NK-92 (cell line): Measurements from ENCODE around the gene ZNF513.

Experiments used
- DNase-seq: peaks from one replicate; lab custom pipeline; 2025; ENCODE audit not compliant: unreplicated experiment; lab: John Stamatoyannopoulos, UW

Gene ZNF513

DNA sequence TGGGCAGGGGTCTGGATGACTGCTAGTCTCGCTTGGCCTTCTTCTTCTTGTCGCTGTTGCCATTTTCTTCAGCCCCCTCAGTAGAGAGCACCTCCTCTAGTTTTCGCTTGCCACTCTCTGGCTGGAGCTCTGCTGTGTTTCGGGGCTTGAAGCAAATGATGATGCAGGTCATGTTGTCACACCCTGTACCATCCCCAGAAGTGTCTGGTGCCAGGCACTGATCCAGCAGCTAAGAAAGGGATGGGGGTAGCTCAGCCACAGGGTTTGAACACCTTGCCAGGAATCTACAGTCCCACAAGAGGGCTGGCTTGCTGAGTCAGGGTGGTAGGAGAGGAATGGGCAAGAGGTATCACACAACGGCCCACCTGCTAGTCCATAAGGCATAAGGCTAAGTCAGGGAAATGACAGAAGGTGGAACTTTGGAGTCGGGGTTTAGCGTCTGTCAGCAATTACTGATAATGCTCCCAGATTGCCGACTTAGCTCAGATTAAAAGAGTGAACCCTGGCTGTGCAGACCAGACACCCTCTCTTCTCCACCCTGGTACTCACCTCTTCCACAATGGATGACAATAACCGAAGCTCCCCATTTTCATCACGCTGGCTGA, 1.1 kb upstream of the ZNF513 start:
- no peak for DNase-seq

GRCh38 chr2:27379836-27380625, 503 bp downstream of the ZNF513 start:
- no peak for DNase-seq

DNA sequence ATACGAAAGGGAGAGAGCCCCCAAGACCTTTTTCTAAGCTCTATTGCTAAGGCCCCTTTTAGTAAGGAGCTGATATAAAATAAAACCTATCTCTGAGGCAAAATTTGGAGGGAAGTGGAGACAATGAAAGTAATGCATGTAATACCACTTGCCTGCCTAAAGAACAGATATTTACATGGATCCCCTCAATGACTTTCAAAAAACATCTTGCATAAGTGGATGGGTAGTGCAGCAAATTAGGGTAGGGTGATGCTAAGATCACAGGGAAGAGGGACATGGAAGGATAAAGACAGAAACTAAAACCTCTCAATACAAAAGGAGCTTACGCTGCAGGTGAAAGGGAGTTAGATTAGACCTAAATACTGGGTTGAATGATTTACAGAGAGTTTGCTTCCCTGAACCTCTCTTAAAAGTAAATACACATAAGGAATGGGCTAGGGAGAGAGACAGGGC, 1.1 kb downstream of the ZNF513 start:
- DNase-seq = no peak

DNA sequence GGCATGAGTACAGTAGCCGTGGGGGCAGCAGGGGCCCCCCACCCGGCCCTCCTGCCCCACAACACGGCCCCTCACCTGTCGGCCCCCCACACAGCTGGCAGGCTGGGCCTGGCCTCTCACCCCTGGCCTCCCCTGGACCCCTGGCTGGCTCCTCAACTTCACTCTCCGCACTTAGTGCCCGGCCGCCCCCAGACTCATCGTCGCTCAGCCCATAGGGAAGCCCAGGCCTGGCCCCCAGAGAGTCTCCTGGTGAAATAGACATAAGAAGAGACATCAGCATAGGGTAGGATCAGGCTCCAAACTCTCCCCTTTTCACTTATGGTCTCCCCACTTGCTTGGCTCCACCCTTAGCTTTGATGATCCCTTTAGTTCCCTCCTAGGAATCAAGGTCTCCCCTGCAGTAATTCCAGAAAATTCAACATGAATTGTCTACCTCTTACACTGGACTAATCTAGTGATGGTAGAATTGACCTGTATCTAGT, 1.7 kb downstream of the ZNF513 start:
- DNase-seq = no peak

DNA sequence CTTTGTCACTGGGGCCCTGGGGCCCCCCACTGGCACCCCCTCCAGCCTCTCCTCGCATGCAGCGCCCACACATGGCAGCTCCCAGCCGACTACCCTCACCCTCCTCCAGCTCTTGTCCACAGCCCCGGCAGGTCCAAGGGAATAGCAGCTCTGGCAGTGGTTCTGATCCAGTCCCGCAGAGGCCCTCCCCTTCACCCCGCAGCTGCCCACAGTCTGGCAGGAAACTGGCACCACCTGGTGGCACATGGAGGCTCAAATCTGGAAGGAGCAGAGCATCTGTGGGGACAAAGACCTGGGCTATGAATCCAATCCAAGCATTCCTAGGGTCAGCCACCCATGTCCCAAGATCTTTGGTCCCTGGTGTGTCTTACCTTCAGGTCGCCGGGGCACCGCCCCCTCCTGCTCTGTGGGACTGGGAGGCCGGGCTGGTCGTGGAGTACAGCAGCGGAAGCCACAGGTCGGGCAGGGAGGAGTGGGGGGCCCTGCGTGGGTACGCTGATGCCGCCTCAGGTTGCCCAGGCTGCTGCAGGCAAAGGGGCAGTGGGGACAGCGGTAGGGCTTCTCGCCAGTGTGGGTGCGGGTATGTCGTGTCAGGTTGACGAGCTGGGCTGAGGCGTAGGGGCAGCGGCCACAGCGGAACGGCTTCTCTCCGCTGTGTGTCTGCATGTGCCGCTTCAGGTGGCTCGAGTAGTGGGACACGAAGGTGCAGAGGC, 2.3 kb downstream of the ZNF513 start:
- no peak for DNase-seq

DNA sequence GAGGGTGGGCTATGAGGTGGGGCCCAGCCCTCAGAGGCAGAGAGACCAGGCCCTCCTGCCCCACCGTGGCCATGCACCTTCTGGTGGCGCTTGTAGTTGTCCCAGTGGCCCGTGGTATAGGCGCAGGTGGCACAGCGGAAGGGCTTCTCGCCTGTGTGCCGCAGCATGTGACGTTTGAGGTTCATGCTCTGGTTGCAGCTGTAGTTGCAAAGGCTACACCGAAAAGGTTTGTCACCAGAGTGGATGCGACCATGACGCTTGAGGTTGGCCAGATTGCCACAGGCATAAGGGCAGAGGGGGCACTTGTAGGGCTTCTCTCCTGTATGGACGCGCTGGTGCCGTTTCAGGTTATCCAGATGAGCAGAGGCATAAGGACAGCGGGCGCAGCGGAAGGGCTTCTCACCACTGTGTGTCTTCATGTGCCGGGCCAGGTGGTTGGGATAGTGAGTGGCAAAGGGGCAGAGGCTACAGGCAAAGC, 2.9 kb downstream of the ZNF513 start:
- no peak for DNase-seq

- no peak for DNase-seq
Observed at GRCh38 chr2:27376866-27377617, 3.5 kb downstream of the ZNF513 start.

DNA sequence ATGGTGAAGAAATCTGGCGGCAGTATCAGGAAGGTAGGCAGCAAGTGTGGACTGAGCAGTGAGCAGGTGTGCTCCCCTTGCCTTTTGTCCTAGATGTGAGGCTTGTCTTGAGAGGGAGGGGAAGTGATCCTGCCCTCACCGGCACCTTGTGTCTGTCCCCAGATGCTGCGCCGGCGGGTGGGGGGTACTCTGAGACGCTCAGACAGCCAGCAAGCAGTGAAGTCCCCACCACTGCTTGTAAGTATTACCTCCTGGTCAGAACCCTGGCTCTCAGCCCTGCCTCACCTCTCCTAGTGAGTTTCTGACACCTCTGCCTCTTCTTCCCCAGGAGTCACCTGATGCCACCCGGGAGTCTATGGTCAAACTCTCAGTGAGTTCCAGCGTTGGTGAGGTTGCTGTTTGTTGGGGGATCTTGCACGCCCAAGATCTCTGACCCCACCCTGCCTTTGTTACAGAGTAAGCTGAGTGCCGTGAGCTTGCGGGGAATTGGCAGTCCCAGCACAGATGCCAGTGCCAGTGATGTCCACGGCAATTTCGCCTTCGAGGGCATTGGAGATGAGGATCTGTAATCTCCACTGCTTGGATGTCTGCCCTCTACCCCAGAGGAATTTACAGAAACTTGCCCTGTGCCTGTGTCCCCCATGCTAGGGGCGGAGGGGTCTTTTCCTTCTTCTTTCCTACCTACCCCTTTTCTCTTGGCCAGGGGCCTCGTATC, 4.2 kb downstream of the ZNF513 start:
- DNase-seq = no peak

- DNase-seq = no peak
Observed at GRCh38 chr2:27375513-27376099, 4.9 kb downstream of the ZNF513 start.

DNA sequence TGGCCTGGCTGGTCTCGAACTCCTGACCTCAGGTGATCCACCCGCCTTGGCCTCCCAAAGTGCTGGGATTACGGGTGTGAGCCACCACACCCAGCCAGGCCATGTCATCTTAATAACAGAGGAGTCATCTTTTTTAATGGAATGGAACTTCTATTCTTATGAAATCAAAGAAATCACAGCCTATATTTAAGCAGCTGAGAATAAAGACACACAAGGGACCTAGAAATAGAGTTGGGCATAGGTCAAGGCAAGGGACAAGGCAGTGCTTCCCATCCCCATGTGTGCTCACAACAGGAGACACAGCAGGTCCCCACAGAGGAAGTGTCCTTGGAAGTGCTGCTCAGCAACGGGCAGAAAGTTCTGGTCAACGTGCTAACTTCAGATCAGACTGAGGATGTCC, 7.0 kb downstream of the ZNF513 start:
- no peak for DNase-seq

DNA sequence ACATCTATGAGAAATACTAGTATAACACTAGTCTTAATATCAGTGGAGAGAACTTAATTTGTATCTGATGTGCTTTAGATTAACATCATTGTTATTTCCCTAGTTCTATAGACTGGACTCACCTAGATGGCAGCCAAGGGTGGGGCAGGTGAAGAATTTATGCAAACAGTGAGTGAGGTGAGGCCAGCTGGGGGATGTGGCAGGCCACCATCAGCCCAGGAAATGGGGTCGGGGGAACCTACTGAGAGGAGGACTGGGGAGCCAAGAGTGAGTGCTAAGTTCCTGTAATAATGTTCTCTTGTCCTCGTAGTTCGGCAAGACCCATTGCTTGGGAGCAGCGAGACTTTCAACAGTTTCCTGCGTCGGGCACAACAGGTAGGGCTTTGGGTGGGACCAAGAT, 7.6 kb downstream of the ZNF513 start:
- DNase-seq = no peak

DNA sequence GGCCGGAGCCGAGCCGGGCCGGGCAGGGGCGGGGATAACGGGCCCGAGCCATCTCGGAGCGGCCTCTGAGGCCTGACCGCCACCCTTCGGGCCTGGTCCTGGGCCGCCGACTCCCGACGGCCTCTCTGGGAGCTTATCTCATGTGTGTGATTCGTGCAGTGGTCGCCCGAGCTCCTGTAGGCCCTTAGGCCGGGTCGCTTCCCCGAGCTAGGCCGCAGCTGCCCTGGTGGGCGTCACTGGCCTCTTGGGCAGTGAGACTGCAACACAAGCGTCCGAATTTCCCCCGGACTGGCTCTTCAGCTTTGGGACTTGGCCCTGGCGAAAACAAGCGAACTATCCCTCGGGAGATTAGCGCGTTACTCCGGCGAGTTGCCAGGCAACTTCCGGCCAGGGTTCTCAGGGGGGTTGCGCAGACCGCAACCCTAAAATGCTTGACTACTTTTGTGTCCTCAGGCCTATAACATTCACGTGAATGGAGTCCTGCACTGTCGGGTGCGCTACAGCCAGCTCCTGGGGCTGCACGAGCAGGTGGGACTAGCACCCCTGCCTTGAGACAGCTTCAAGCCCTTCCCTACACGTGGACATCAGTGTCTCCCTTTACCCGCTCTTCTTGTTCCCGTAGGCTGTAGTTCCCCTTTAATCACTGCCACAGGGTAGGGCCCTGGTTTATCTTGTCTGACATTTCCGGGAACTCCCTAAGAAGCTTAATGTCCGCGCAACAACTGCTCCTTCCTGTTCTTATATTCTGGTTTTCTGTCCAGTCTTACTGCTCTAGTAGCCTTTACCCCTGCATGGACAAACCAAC, 9.5 kb downstream of the ZNF513 start:
- no peak for DNase-seq

DNA sequence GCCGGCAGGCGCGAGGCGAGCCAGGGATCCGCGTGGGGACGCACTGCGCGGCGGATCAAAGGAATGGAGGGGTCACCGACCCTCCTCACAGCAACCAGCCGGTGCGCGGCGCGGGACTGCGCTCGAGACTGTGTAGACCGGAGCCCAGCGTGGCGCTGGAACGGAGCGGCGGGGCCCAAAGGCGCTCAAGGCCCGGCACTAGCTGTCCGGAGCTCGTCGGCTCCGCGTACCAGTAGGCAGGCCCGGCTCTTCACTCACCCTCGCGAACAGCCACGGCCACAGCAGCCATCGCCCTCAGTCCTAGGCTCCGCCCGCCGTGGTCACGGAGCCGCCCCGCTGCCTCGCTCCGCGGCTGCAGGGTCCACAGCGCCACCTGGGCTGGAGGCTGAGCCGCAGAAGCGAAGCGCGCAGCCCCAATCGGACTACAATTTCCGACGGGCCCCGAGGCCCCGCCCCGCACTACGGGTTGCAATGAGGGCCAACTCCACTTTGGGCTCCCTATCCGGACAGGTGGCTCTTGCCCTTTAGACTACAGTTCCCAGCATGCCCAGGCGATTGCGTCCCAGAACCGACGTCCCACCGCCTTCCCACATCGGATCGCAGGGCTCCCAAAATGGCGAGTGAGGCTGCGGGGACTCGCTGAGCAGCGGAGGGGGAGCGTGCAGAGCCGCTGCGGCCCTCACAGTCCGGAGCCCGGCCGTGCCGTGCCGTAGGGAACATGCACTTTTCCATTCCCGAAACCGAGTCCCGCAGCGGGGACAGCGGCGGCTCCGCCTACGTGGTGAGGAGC, 10.3 kb downstream of the ZNF513 start, which contains the start of the genes EIF2B4 and SNX17:
TSS of gene EIF2B4 (minus strand) at position 313 of the 790 bp plus-strand sequence. CDS start at position 289, 24 bp downstream.
TSS of gene SNX17 (plus strand) at position 591 of the 790 bp plus-strand sequence. CDS start at position 719, 128 bp downstream.
- peak; percentile 93 for DNase-seq

GRCh38 chr2:27369471-27370025, 11.0 kb downstream of the ZNF513 start:
- no peak for DNase-seq

DNA sequence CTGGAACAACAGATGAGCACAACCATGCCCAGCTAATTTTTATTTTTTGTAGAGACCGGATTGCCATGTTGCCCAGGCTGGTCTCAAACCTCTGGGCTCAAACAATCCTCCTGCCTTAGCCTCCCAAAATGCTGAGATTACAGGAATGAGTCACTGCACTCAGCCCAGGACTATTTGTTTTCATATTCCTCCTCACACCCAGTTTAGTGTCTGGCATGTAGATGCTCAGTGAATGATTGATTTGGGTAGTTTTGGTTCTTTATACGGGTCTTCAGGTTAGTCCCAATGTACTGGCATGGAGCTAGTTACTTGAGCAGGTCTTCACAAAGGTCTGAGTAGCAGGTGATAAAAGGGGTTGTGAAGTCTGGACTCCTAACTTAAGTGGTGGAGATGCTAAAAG, 16.6 kb downstream of the ZNF513 start:
- no peak for DNase-seq

GRCh38 chr2:27362678-27363420, 17.7 kb downstream of the ZNF513 start:
- DNase-seq = no peak
